GM23248 (cell line): ENCODE results near the gene TOLLIP.

ENCODE experiments used
- EZH2 ChIP-seq: fragments of 200-600 bp; sonication (generic); IDR thresholded peaks from 2 replicates; pipeline ENCODE4 v1.6.1; 2018; ENCODE audit warnings: antibody characterized with exemption, mild to moderate bottlenecking; ENCODE audit not compliant: insufficient read depth, poor library complexity, severe bottlenecking
- EZH2phosphoT487 ChIP-seq: fragments of 200-600 bp; sonication (generic); IDR thresholded peaks from 2 replicates; pipeline ENCODE4 v1.6.1; 2018; ENCODE audit warnings: antibody characterized with exemption, moderate library complexity, mild to moderate bottlenecking, low read depth; ENCODE audit not compliant: insufficient read depth

DNA sequence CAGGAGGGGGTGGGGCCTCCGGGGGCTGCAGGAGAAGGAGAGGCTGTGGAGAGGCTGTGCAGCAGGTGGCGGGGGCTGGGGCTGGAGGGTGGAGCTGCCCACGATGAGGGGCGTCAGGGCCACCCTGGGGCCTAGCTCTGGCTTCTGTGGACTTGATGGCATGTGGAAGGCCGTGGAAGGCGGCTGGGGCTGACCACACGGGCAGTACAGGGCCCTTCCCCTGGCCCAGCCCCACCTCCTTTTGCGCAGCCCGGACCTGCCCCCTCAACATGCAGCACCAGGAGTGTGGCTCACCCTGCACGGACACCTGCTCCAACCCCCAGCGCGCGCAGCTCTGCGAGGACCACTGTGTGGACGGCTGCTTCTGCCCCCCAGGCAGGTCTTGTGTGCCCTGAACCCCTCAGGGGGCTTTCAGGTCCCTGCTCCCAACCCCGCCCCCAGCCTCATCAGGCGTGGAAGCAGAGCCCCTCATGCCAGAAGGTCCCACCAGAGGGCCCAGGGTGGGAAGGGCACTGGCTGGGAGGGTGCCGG lies 80.4 kb downstream of the TOLLIP start:
- TF ChIP-seq EZH2phosphoT487 (no peak), EZH2 (no peak)
